ENCODE data around the gene CDKAL1.
"Not testable (repeated sequence)": the region's sequence is repeated elsewhere in the genome, so short reads cannot be mapped to it uniquely, and the experiment has no call there.

The CDKAL1 gene

GRCh38 chr6:21193790-21194475, 659.7 kb downstream of the CDKAL1 start:
- H3K9me3 ChIP-seq (ENCODE audit: insufficient read depth, low read length), result no peaks in the 10 kb centered on the region
- no peaks in the 10 kb centered on the region for H4K20me1 ChIP-seq (ENCODE audit: insufficient read depth, low read length)
- no peak overlapping the region for H3K4me3 ChIP-seq (ENCODE audit: low read length)
- H3K79me2 ChIP-seq (ENCODE audit: low read length), result no peaks in the 10 kb centered on the region
- H3K27me3 ChIP-seq (ENCODE audit: low read depth, low read length), result no peaks in the 10 kb centered on the region
- H3K4me1 ChIP-seq (ENCODE audit: low read length), result peaks cover 42% of the 10 kb centered on the region
- no peak overlapping the region for H3K27ac ChIP-seq (ENCODE audit: low read length)
- no peak overlapping the region for H2AFZ ChIP-seq (ENCODE audit: low read depth, low read length)
- TF ChIP-seq EZH2phosphoT487 (IDR thresholded peaks at IDR 0.05; ENCODE audit: low read depth) (no peak), CTCF (IDR thresholded peaks at IDR 0.05; ENCODE audit: low read depth, low read length) (no peak)
- no peaks in the 10 kb centered on the region for H3K36me3 ChIP-seq (replicated peaks; ENCODE audit: low read depth, low read length)
- H3K9ac ChIP-seq (ENCODE audit: low read length), result no peak overlapping the region
- no peak overlapping the region for H3K4me2 ChIP-seq (ENCODE audit: low read length)

- H3K79me2 ChIP-seq (ENCODE audit: low read length); H4K20me1 ChIP-seq (ENCODE audit: insufficient read depth, low read length); H3K27me3 ChIP-seq (ENCODE audit: low read depth, low read length); H3K4me2 ChIP-seq (ENCODE audit: low read length); H3K9me3 ChIP-seq (ENCODE audit: insufficient read depth, low read length); H3K4me3 ChIP-seq (ENCODE audit: low read length); H2AFZ ChIP-seq (ENCODE audit: low read depth, low read length); H3K36me3 ChIP-seq (replicated peaks; ENCODE audit: low read depth, low read length); H3K9ac ChIP-seq (ENCODE audit: low read length); H3K27ac ChIP-seq (ENCODE audit: low read length): not testable (repeated sequence)
- H3K4me1 ChIP-seq (ENCODE audit: low read length), result peaks cover 34% of the 10 kb centered on the region
Observed at GRCh38 chr6:21195301-21195700, 661.0 kb downstream of the CDKAL1 start.

GRCh38 chr6:21198032-21198640, 663.9 kb downstream of the CDKAL1 start:
- Histone ChIP-seq H3K27me3 (ENCODE audit: low read depth, low read length) (no peaks in the 10 kb centered on the region), H3K36me3 (replicated peaks; ENCODE audit: low read depth, low read length) (no peaks in the 10 kb centered on the region), H3K27ac (ENCODE audit: low read length) (no peak overlapping the region), H3K4me1 (ENCODE audit: low read length) (peaks cover 21% of the 10 kb centered on the region), H3K4me3 (ENCODE audit: low read length) (no peak overlapping the region), H3K79me2 (ENCODE audit: low read length) (no peaks in the 10 kb centered on the region), H4K20me1 (ENCODE audit: insufficient read depth, low read length) (no peaks in the 10 kb centered on the region), H2AFZ (ENCODE audit: low read depth, low read length) (no peak overlapping the region), H3K4me2 (ENCODE audit: low read length) (no peak overlapping the region), H3K9me3 (ENCODE audit: insufficient read depth, low read length) (no peaks in the 10 kb centered on the region), H3K9ac (ENCODE audit: low read length) (no peak overlapping the region)
- TF ChIP-seq CTCF (IDR thresholded peaks at IDR 0.05; ENCODE audit: low read depth, low read length), result no peak
- TF ChIP-seq EZH2phosphoT487 (IDR thresholded peaks at IDR 0.05; ENCODE audit: low read depth), result no peak

GRCh38 chr6:21199262-21199661, 665.0 kb downstream of the CDKAL1 start:
- Histone ChIP-seq H3K4me1 (ENCODE audit: low read length) (peaks cover 21% of the 10 kb centered on the region), H3K9me3 (ENCODE audit: insufficient read depth, low read length) (no peaks in the 10 kb centered on the region), H3K79me2 (ENCODE audit: low read length) (no peaks in the 10 kb centered on the region), H3K27ac (ENCODE audit: low read length) (no peak overlapping the region), H3K27me3 (ENCODE audit: low read depth, low read length) (no peaks in the 10 kb centered on the region), H3K36me3 (replicated peaks; ENCODE audit: low read depth, low read length) (no peaks in the 10 kb centered on the region), H3K4me3 (ENCODE audit: low read length) (no peak overlapping the region), H2AFZ (ENCODE audit: low read depth, low read length) (no peak overlapping the region), H3K4me2 (ENCODE audit: low read length) (no peak overlapping the region), H3K9ac (ENCODE audit: low read length) (no peak overlapping the region), H4K20me1 (ENCODE audit: insufficient read depth, low read length) (no peaks in the 10 kb centered on the region)
- TF ChIP-seq CTCF (IDR thresholded peaks at IDR 0.05; ENCODE audit: low read depth, low read length) (no peak), EZH2phosphoT487 (IDR thresholded peaks at IDR 0.05; ENCODE audit: low read depth) (no peak)
